GM12872 (cell line): ENCODE measurements around the gene SGMS1.

ENCODE experiments used
- CTCF ChIP-seq: IDR thresholded peaks from 3 replicates; pipeline ENCODE4 v1.5.1; 2011; ENCODE audit warnings: low read depth, mild to moderate bottlenecking, low read length, moderate library complexity; ENCODE audit not compliant: insufficient read depth

The SGMS1 gene

GRCh38 chr10:50552308-50552707 is 71.4 kb downstream of the SGMS1 start:
- no peak for TF ChIP-seq CTCF

- no peak for TF ChIP-seq CTCF
Observed at GRCh38 chr10:50551894-50552293, 71.9 kb downstream of the SGMS1 start.

GRCh38 chr10:50550291-50550839 is 73.4 kb downstream of the SGMS1 start:
- TF ChIP-seq CTCF, result no peak

- no peak for TF ChIP-seq CTCF
Observed at GRCh38 chr10:50545846-50546245, 77.9 kb downstream of the SGMS1 start.

GRCh38 chr10:50544857-50545429 is 78.8 kb downstream of the SGMS1 start:
- TF ChIP-seq CTCF, result no peak

- no peak for TF ChIP-seq CTCF
Observed at GRCh38 chr10:50544095-50544856, 79.5 kb downstream of the SGMS1 start.

- TF ChIP-seq CTCF, result no peak
Observed at GRCh38 chr10:50542871-50543270, 80.9 kb downstream of the SGMS1 start.
